Hepatocyte (in vitro differentiated cells): Measurements from ENCODE around the gene HIVEP2. TPM values are rescaled to one million over a fixed set of nuclear protein-coding genes. Genes with fewer than 3 reads are reported as not detected.

ENCODE experiments used
- DNase-seq: peaks from one replicate; pipeline ENCODE4 v3.0.0-alpha.2; 2016; ENCODE audit warnings: low spot score
- H2AFZ ChIP-seq: fragments of 200-600 bp; sonication (generic); 2 replicates; pipeline ENCODE4 v1.6.0; 2016; ENCODE audit warnings: antibody characterized with exemption, mild to moderate bottlenecking
- H3K27ac ChIP-seq: fragments of 200-600 bp; sonication (generic); 2 replicates; pipeline ENCODE4 v1.5.1; 2016; ENCODE audit warnings: mild to moderate bottlenecking
- H3K27me3 ChIP-seq: fragments of 200-600 bp; sonication (generic); 2 replicates; pipeline ENCODE4 v1.6.1; 2016
- H3K36me3 ChIP-seq: fragments of 200-600 bp; sonication (generic); replicated peaks from 2 replicates; pipeline ENCODE4 v1.5.1; 2016; ENCODE audit warnings: low read depth; ENCODE audit not compliant: insufficient read depth
- H3K4me1 ChIP-seq: fragments of 200-600 bp; sonication (generic); 2 replicates; pipeline ENCODE4 v1.5.1; 2016; ENCODE audit warnings: mild to moderate bottlenecking, moderate library complexity; ENCODE audit not compliant: insufficient read depth
- H3K4me2 ChIP-seq: fragments of 200-600 bp; sonication (generic); 2 replicates; pipeline ENCODE4 v1.6.0; 2016
- H3K4me3 ChIP-seq: fragments of 200-600 bp; sonication (generic); 2 replicates; pipeline ENCODE4 v1.5.1; 2016; ENCODE audit warnings: mild to moderate bottlenecking
- H3K79me2 ChIP-seq: fragments of 200-600 bp; sonication (generic); 2 replicates; pipeline ENCODE4 v1.6.0; 2017; ENCODE audit warnings: mild to moderate bottlenecking
- H3K9me2 ChIP-seq: fragments of 200-600 bp; sonication (generic); replicated peaks from 2 replicates; pipeline ENCODE4 v1.6.0; 2017; ENCODE audit warnings: mild to moderate bottlenecking; ENCODE audit not compliant: insufficient read depth
- H3K9me3 ChIP-seq: fragments of 200-600 bp; sonication (generic); 2 replicates; pipeline ENCODE4 v1.5.1; 2016; ENCODE audit warnings: low read depth, mild to moderate bottlenecking
- H4K20me1 ChIP-seq: fragments of 200-600 bp; sonication (generic); 2 replicates; pipeline ENCODE4 v1.6.0; 2016; ENCODE audit warnings: mild to moderate bottlenecking; ENCODE audit not compliant: insufficient read depth, poor library complexity, severe bottlenecking
- EZH2 ChIP-seq: fragments of 200-600 bp; sonication (generic); IDR thresholded peaks from 2 replicates; pipeline ENCODE4 v1.6.1; 2016; ENCODE audit warnings: antibody characterized with exemption, mild to moderate bottlenecking, borderline replicate concordance
- EZH2phosphoT487 ChIP-seq: fragments of 200-600 bp; sonication (generic); IDR thresholded peaks from one replicate; pipeline ENCODE4 v1.6.1; 2018; ENCODE audit warnings: antibody characterized with exemption, mild to moderate bottlenecking, low read depth, moderate library complexity; ENCODE audit not compliant: unreplicated experiment, severe bottlenecking
- WGBS: methylation state at CpG from one replicate; pipeline ENCODE4 v1.1.6; 2016; ENCODE audit warnings: low lambda C conversion rate; ENCODE audit errors: missing lambda C conversion rate; 5-methylcytosine and 5-hydroxymethylcytosine counted together
- polyA plus RNA-seq: library from polyadenylated mRNA; unstranded; fragments of >200 nt; fragmentation: Nextera tagmentation; extraction: Ambion mirVana; gene quantifications from 2 replicates; pipeline ENCODE4 v1.2.1, GENCODE V29; 2016
- total RNA-seq: library from RNA; depleted of rRNA; stranded (reverse); fragments of >200 nt; gene quantifications from 2 replicates; pipeline ENCODE4 v1.2.3, GENCODE V29; 2014
- TF ChIP-seq, protein P1 (sequence below): fragments of 200-600 bp; sonication (generic); IDR thresholded peaks from 2 replicates; pipeline ENCODE4 v1.5.1; 2016; ENCODE audit warnings: antibody characterized with exemption, mild to moderate bottlenecking; ENCODE audit not compliant: poor library complexity

Gene HIVEP2
- total and polyA plus RNA-seq, 2 experiments from 2014 or later: 3.3 to 9.4 TPM

DNA sequence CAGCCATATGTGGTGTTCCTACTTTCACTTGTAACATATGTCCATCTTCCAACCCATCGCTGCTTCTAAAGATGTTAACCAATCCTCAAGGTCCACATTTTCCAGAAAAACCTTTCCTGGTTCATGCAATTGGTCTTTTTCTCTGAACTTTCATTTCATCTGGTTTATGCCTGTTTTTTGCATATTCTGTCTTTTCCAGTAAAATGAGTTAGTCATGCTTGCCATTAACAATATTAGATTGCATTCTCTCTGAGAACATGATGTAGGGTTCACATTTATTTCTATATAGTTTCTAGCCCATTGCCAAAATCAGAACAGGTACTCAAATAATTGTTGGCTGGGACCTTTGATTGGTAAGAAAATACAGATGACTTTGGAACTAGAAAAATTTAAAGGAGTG, 36.7 kb downstream of the HIVEP2 start:
- Histone ChIP-seq H3K9me3 (no peaks in the 10 kb centered on the region), H3K27me3 (no peaks in the 10 kb centered on the region), H4K20me1 (no peaks in the 10 kb centered on the region), H3K4me1 (no peaks in the 10 kb centered on the region), H3K4me2 (no peak overlapping the region), H3K4me3 (no peak overlapping the region), H3K36me3 (no peaks in the 10 kb centered on the region), H3K9me2 (no peaks in the 10 kb centered on the region), H3K79me2 (peaks cover 20% of the 10 kb centered on the region), H3K27ac (no peak overlapping the region), H2AFZ (no peak overlapping the region)
- no peak for DNase-seq
- WGBS: 91% methylated on average over 1 of the region's 1 CpG
- TF ChIP-seq, protein P1, sequence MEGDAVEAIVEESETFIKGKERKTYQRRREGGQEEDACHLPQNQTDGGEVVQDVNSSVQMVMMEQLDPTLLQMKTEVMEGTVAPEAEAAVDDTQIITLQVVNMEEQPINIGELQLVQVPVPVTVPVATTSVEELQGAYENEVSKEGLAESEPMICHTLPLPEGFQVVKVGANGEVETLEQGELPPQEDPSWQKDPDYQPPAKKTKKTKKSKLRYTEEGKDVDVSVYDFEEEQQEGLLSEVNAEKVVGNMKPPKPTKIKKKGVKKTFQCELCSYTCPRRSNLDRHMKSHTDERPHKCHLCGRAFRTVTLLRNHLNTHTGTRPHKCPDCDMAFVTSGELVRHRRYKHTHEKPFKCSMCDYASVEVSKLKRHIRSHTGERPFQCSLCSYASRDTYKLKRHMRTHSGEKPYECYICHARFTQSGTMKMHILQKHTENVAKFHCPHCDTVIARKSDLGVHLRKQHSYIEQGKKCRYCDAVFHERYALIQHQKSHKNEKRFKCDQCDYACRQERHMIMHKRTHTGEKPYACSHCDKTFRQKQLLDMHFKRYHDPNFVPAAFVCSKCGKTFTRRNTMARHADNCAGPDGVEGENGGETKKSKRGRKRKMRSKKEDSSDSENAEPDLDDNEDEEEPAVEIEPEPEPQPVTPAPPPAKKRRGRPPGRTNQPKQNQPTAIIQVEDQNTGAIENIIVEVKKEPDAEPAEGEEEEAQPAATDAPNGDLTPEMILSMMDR: no peak
- no peak for TF ChIP-seq EZH2
- no peak for TF ChIP-seq EZH2phosphoT487

DNA sequence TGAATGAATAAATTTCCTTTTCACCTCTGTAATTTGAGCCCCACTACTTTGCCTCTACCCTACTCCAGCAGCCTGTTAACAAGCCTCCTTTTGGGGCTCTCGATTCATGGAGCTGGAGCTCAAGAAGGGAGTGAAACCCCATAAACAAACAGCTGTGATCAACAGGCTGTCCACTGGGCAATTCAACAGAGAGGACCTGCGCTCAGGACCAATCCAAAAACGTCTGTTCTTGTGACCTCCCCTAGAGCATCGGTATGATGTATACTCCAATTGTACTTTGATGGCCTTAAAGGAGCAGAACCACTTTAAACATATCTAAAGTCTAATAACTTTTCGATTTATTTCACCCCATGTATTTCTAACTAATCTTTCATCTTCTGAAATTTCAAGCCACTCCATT, 37.4 kb downstream of the HIVEP2 start:
- Histone ChIP-seq H3K36me3 (no peaks in the 10 kb centered on the region), H2AFZ (no peak overlapping the region), H3K79me2 (peaks cover 20% of the 10 kb centered on the region), H3K4me1 (no peaks in the 10 kb centered on the region), H3K9me2 (no peaks in the 10 kb centered on the region), H3K27ac (no peak overlapping the region), H3K27me3 (no peaks in the 10 kb centered on the region), H3K4me3 (no peak overlapping the region), H3K9me3 (no peaks in the 10 kb centered on the region), H3K4me2 (no peak overlapping the region), H4K20me1 (no peaks in the 10 kb centered on the region)
- WGBS: 83% methylated on average over 5 of the region's 5 CpGs
- DNase-seq: no peak
- TF ChIP-seq EZH2: no peak
- TF ChIP-seq, protein P1: no peak
- no peak for TF ChIP-seq EZH2phosphoT487

DNA sequence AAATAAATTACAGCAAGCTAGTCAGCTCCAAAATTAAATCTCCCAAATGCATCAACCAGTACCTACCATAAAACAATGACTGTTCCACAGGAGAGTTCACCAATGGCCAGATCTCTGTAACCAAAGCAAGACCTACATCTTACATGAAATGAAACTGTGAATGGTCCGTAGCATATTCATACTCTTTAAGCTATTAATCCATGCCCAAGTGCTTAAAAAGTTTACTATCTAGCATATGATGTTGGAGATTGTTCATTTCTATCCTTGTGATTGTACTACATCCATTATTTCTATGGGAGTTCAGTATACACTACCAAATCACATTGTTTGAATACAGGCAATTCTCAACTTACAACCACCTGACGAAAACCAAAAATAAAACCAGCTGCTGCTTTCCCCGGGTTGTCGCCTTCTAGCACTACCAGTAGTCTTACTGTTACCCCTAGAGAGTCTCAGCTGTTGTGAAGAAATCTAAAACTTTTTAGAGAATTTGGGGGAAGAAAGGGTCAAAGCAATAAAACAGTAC, 38.0 kb downstream of the HIVEP2 start:
- no peaks in the 10 kb centered on the region for H3K27me3 ChIP-seq
- DNase-seq: no peak
- H3K4me1 ChIP-seq: no peaks in the 10 kb centered on the region
- no peak overlapping the region for H2AFZ ChIP-seq
- H3K36me3 ChIP-seq: no peaks in the 10 kb centered on the region
- H3K9me2 ChIP-seq: no peaks in the 10 kb centered on the region
- no peak overlapping the region for H3K4me3 ChIP-seq
- H4K20me1 ChIP-seq: no peaks in the 10 kb centered on the region
- H3K27ac ChIP-seq: no peak overlapping the region
- peaks cover 20% of the 10 kb centered on the region for H3K79me2 ChIP-seq
- WGBS: 88% methylated on average over 4 of the region's 4 CpGs
- TF ChIP-seq EZH2: no peak
- no peak for TF ChIP-seq EZH2phosphoT487
- TF ChIP-seq, protein P1: no peak
- no peak overlapping the region for H3K4me2 ChIP-seq
- H3K9me3 ChIP-seq: no peaks in the 10 kb centered on the region

DNA sequence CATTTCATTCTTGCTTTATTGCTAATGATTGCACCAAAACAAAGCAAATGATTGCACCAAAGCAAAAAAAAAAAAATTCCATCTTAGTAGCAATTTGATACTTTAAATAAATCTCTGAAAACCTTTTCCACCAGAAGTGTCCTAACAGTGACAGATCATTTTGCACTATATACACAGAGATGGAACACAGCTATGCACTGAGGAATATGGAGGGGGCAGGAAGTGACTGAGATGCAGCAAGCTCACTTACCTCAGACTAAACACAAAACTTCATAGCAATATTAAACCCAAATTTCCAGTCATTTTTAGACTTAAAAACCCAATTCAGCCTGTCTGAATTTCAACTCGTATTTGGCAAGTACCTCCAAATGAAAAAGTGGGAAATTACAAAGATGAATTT, 41.2 kb downstream of the HIVEP2 start:
- no peaks in the 10 kb centered on the region for H3K9me2 ChIP-seq
- DNase-seq: no peak
- no peaks in the 10 kb centered on the region for H3K4me1 ChIP-seq
- H3K27me3 ChIP-seq: no peaks in the 10 kb centered on the region
- no peaks in the 10 kb centered on the region for H4K20me1 ChIP-seq
- no peak overlapping the region for H2AFZ ChIP-seq
- no peaks in the 10 kb centered on the region for H3K36me3 ChIP-seq
- 96% methylated on average over 1 of the region's 1 CpG for WGBS
- H3K4me2 ChIP-seq: no peak overlapping the region
- H3K9me3 ChIP-seq: no peaks in the 10 kb centered on the region
- H3K79me2 ChIP-seq: peaks cover 11% of the 10 kb centered on the region
- no peak overlapping the region for H3K27ac ChIP-seq
- no peak for TF ChIP-seq EZH2
- no peak overlapping the region for H3K4me3 ChIP-seq
